WTC11 (cell line): ENCODE measurements around the gene PRX. TPM values are rescaled to one million over a fixed set of nuclear protein-coding genes. Genes with fewer than 3 reads are reported as not detected.

Source experiments
- ATAC-seq: fragments of 200-7000 bp; cut with Tn5 transposase; 2 replicates; pipeline ENCODE4 v1.10.0; 2021; ENCODE audit warnings: mild to moderate bottlenecking, moderate library complexity
- CTCF ChIA-PET: fragments of 300-600 bp; sonication (Branson Sonifier 250); formaldehyde crosslinking; loops from one replicate; lab custom pipeline; 2021; ENCODE audit warnings: antibody characterized with exemption; lab: Charles Lee
- POLR2A ChIA-PET: fragments of 350-600 bp; sonication (Branson Sonifier 250); formaldehyde crosslinking; loops from one replicate; lab custom pipeline; 2021; ENCODE audit warnings: antibody characterized with exemption; lab: Charles Lee
- DNase-seq: peaks from one replicate; pipeline ENCODE4 v3.0.0; 2021; ENCODE audit warnings: low spot score
- H3K27ac Mint-ChIP-seq: 2 replicates; pipeline ENCODE4 v1.8.0; 2021; ENCODE audit warnings: mixed read lengths
- H3K27me3 Mint-ChIP-seq: 2 replicates; pipeline ENCODE4 v1.8.0; 2021; ENCODE audit warnings: low read depth, mild to moderate bottlenecking, moderate library complexity, mixed read lengths
- H3K36me3 Mint-ChIP-seq: 2 replicates; pipeline ENCODE4 v1.8.0; 2021; ENCODE audit warnings: mixed read lengths
- H3K4me1 Mint-ChIP-seq: 2 replicates; pipeline ENCODE4 v1.8.0; 2022; ENCODE audit warnings: mixed read lengths
- H3K4me3 Mint-ChIP-seq: 2 replicates; pipeline ENCODE4 v1.8.0; 2021; ENCODE audit warnings: mild to moderate bottlenecking, moderate library complexity, mixed read lengths
- H3K9me3 Mint-ChIP-seq: 2 replicates; pipeline ENCODE4 v1.8.0; 2021; ENCODE audit warnings: mixed read lengths
- CBFB ChIP-seq: sonication (generic); formaldehyde crosslinking; IDR thresholded peaks from 2 replicates; pipeline ENCODE4 v1.8.1; 2022; ENCODE audit warnings: mild to moderate bottlenecking, low read depth, missing genetic modification reagents
- ETV6 ChIP-seq: sonication (generic); formaldehyde crosslinking; IDR thresholded peaks from 2 replicates; pipeline ENCODE4 v1.8.1; 2022; ENCODE audit warnings: mild to moderate bottlenecking, missing genetic modification reagents
- FOXJ3 ChIP-seq: sonication (generic); formaldehyde crosslinking; IDR thresholded peaks from 2 replicates; pipeline ENCODE4 v1.9.0; 2021; ENCODE audit warnings: missing genetic modification reagents, mild to moderate bottlenecking, borderline replicate concordance
- GTF2I ChIP-seq: fragments of 250-450 bp; sonication (Bioruptor Pico); conservative IDR thresholded peaks from 2 replicates; pipeline ENCODE4 v1.4.0; 2021; ENCODE audit warnings: mild to moderate bottlenecking
- JAZF1 ChIP-seq: fragments of 250-450 bp; sonication (Bioruptor Pico); IDR thresholded peaks from 2 replicates; pipeline ENCODE4 v1.9.0; 2021; ENCODE audit warnings: moderate library complexity, mild to moderate bottlenecking, inconsistent platforms
- JUN ChIP-seq: sonication (generic); formaldehyde crosslinking; IDR thresholded peaks from 2 replicates; pipeline ENCODE4 v1.8.0; 2023; ENCODE audit warnings: mild to moderate bottlenecking, missing genetic modification reagents
- NR1H2 ChIP-seq: sonication (generic); formaldehyde crosslinking; IDR thresholded peaks from 2 replicates; pipeline ENCODE4 v1.9.0; 2021; ENCODE audit warnings: mild to moderate bottlenecking, moderate library complexity, missing genetic modification reagents
- PRRX2 ChIP-seq: fragments of 250-450 bp; sonication (Bioruptor Pico); IDR thresholded peaks from 2 replicates; pipeline ENCODE4 v1.8.0; 2021; ENCODE audit warnings: mild to moderate bottlenecking
- TCF7 ChIP-seq: sonication (generic); formaldehyde crosslinking; IDR thresholded peaks from 2 replicates; pipeline ENCODE4 v1.8.0; 2022; ENCODE audit warnings: mild to moderate bottlenecking, low read depth, missing genetic modification reagents, moderate library complexity
- TP53 ChIP-seq: sonication (generic); formaldehyde crosslinking; IDR thresholded peaks from 2 replicates; pipeline ENCODE4 v1.8.1; 2023; ENCODE audit warnings: mild to moderate bottlenecking, missing genetic modification reagents
- ZNF317 ChIP-seq: sonication (generic); formaldehyde crosslinking; IDR thresholded peaks from 2 replicates; pipeline ENCODE4 v1.8.1; 2023; ENCODE audit warnings: low read depth, mild to moderate bottlenecking, moderate library complexity, missing genetic modification reagents, borderline replicate concordance
- ZNF396 ChIP-seq: fragments of 250-450 bp; sonication (Bioruptor Pico); IDR thresholded peaks from 2 replicates; pipeline ENCODE4 v1.8.0; 2021; ENCODE audit warnings: mild to moderate bottlenecking, moderate library complexity, borderline replicate concordance
- ZNF423 ChIP-seq: fragments of 250-450 bp; sonication (Bioruptor Pico); IDR thresholded peaks from 2 replicates; pipeline ENCODE4 v2.1.2; 2022; ENCODE audit warnings: mild to moderate bottlenecking, moderate library complexity
- total RNA-seq: library from RNA; stranded (reverse); gene quantifications from 3 replicates; pipeline ENCODE4 v1.2.3, GENCODE V29; 2021
- TF ChIP-seq, protein P1 (sequence below): fragments of 250-450 bp; sonication (Bioruptor Pico); IDR thresholded peaks from 2 replicates; pipeline ENCODE4 v2.1.2; 2022; ENCODE audit warnings: mild to moderate bottlenecking, moderate library complexity
- TF ChIP-seq, protein P2 (sequence below): sonication (generic); formaldehyde crosslinking; IDR thresholded peaks from 2 replicates; pipeline ENCODE4 v1.8.0; 2022; ENCODE audit warnings: mild to moderate bottlenecking, missing genetic modification reagents
- TF ChIP-seq, protein P3 (sequence below): sonication (generic); formaldehyde crosslinking; IDR thresholded peaks from 2 replicates; pipeline ENCODE4 v1.8.1; 2022; ENCODE audit warnings: low read depth, mild to moderate bottlenecking, moderate library complexity, missing genetic modification reagents, borderline replicate concordance
- TF ChIP-seq, protein P4 (sequence below): sonication (generic); formaldehyde crosslinking; IDR thresholded peaks from 2 replicates; pipeline ENCODE4 v1.8.1; 2022; ENCODE audit warnings: mild to moderate bottlenecking, moderate library complexity, missing genetic modification reagents
- TF ChIP-seq, protein P5 (sequence below): fragments of 250-450 bp; sonication (Bioruptor Pico); IDR thresholded peaks from 2 replicates; pipeline ENCODE4 v1.9.0; 2021; ENCODE audit warnings: mild to moderate bottlenecking
- TF ChIP-seq, protein P6 (sequence below): sonication (generic); formaldehyde crosslinking; IDR thresholded peaks from 2 replicates; pipeline ENCODE4 v1.8.1; 2023; ENCODE audit warnings: mild to moderate bottlenecking, missing genetic modification reagents
- TF ChIP-seq, protein P7 (sequence below): sonication (generic); formaldehyde crosslinking; IDR thresholded peaks from 2 replicates; pipeline ENCODE4 v1.8.0; 2022; ENCODE audit warnings: mild to moderate bottlenecking, missing genetic modification reagents
- TF ChIP-seq, protein P8 (sequence below): sonication (generic); formaldehyde crosslinking; conservative IDR thresholded peaks from 2 replicates; pipeline ENCODE4 v1.8.1; 2022; ENCODE audit warnings: mild to moderate bottlenecking, missing genetic modification reagents

The PRX gene
- total RNA-seq, 1 experiment from 2014 or later, result 8.4 TPM

DNA sequence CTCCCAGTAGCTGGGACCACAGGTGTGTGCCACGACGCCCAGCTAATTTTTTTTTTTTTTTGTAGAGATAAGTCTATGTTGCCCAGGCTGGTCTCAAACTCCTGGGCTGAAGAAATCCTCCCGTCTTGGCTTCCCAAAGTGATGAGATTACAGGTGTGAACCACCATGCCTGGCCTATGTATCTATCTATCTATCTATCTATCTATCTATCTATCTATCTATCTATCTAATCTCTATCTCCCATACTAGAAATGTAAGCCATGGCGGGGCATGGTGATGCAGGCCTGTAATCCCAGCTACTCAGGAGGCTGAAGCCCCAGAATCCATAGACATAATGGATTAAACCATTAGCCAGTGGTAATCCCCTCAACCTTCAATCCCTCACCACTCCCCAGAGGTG, 37.5 kb upstream of the PRX start (continued):
- TF ChIP-seq, protein P1, sequence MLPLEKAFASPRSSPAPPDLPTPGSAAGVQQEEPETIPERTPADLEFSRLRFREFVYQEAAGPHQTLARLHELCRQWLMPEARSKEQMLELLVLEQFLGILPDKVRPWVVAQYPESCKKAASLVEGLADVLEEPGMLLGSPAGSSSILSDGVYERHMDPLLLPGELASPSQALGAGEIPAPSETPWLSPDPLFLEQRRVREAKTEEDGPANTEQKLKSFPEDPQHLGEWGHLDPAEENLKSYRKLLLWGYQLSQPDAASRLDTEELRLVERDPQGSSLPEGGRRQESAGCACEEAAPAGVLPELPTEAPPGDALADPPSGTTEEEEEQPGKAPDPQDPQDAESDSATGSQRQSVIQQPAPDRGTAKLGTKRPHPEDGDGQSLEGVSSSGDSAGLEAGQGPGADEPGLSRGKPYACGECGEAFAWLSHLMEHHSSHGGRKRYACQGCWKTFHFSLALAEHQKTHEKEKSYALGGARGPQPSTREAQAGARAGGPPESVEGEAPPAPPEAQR, result no peak
- TF ChIP-seq ETV6 (CRISPR knock-in tag), result no peak

DNA sequence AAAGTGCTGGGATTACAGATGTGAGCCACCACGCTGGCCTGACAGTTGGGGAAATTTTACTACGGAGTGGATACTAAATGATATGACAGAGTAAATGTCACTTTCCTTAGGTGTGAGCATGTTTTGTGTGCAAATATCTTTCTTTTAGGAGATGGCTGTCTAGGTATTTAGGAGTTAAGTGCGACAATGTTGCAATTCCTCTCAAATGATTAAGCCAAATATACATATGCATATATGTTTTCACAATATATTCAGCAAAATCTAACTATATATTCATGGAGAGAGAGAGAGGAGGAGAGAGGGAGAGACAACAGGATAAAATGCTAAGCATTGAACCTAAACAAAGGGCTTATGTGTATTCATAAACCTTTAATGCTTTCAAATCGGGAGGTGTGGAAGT, 36.3 kb upstream of the PRX start:
- H3K27ac Mint-ChIP-seq, result no peak overlapping the region
- H3K4me3 Mint-ChIP-seq, result no peak overlapping the region
- no peak for ATAC-seq
- no peak for TF ChIP-seq TCF7 (CRISPR knock-in tag)
- no peak for TF ChIP-seq ZNF396
- TF ChIP-seq, protein P2, sequence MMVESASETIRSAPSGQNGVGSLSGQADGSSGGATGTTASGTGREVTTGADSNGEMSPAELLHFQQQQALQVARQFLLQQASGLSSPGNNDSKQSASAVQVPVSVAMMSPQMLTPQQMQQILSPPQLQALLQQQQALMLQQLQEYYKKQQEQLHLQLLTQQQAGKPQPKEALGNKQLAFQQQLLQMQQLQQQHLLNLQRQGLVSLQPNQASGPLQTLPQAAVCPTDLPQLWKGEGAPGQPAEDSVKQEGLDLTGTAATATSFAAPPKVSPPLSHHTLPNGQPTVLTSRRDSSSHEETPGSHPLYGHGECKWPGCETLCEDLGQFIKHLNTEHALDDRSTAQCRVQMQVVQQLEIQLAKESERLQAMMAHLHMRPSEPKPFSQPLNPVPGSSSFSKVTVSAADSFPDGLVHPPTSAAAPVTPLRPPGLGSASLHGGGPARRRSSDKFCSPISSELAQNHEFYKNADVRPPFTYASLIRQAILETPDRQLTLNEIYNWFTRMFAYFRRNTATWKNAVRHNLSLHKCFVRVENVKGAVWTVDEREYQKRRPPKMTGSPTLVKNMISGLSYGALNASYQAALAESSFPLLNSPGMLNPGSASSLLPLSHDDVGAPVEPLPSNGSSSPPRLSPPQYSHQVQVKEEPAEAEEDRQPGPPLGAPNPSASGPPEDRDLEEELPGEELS (CRISPR knock-in tag), result no peak
- no peak for TF ChIP-seq PRRX2 (CRISPR knock-in tag)
- TF ChIP-seq NR1H2, result no peak
- TF ChIP-seq, protein P3, sequence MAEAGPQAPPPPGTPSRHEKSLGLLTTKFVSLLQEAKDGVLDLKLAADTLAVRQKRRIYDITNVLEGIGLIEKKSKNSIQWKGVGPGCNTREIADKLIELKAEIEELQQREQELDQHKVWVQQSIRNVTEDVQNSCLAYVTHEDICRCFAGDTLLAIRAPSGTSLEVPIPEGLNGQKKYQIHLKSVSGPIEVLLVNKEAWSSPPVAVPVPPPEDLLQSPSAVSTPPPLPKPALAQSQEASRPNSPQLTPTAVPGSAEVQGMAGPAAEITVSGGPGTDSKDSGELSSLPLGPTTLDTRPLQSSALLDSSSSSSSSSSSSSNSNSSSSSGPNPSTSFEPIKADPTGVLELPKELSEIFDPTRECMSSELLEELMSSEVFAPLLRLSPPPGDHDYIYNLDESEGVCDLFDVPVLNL, result no peak
- no peak for TF ChIP-seq JAZF1 (CRISPR knock-in tag)
- POLR2A ChIA-PET, result no interaction called here
- no peak for DNase-seq
- peaks cover 19% of the 10 kb centered on the region for H3K4me1 Mint-ChIP-seq
- no peaks in the 10 kb centered on the region for H3K27me3 Mint-ChIP-seq
- H3K36me3 Mint-ChIP-seq, result peaks cover 3% of the 10 kb centered on the region; the same call in 1 of the 2 replicates
- CTCF ChIA-PET, result no interaction called here
- no peaks in the 10 kb centered on the region for H3K9me3 Mint-ChIP-seq

DNA sequence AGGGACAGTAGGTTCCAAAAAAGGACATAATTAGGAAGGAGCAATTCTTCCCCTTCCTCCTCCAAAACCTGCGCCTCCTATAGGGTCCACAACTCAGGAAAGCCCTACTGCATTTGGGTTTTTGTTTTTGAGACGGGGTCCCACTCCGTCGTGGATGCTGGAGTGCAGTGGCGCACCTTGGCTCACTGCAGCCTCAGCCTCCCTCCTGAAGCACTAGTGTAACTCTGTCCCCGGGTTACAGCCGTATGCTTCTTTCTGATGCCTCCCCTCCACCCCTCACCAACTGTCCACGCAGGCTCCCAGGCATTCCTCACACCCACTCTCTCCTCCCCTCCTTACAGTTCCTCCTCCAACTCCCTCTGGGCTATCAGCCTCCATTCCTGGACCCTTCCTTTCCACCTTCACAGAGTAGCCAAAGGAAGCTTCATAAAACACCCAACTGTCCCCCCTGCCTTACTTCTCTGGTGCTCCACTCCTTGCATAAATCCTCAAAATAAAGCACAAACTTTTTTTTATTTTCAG, 33.1 kb upstream of the PRX start:
- Mint-ChIP-seq H3K9me3 (no peaks in the 10 kb centered on the region), H3K4me3 (no peak overlapping the region), H3K36me3 (peaks cover 11% of the 10 kb centered on the region), H3K4me1 (peaks cover 30% of the 10 kb centered on the region), H3K27me3 (no peaks in the 10 kb centered on the region), H3K27ac (peak overlapping the region; percentile 99)
- no peak for TF ChIP-seq FOXJ3
- TF ChIP-seq GTF2I (CRISPR knock-in tag), result no peak
- no peak for TF ChIP-seq ZNF317 (CRISPR knock-in tag)
- TF ChIP-seq NR1H2, result no peak
- TF ChIP-seq, protein P4, sequence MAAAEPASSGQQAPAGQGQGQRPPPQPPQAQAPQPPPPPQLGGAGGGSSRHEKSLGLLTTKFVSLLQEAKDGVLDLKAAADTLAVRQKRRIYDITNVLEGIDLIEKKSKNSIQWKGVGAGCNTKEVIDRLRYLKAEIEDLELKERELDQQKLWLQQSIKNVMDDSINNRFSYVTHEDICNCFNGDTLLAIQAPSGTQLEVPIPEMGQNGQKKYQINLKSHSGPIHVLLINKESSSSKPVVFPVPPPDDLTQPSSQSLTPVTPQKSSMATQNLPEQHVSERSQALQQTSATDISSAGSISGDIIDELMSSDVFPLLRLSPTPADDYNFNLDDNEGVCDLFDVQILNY (CRISPR knock-in tag), result no peak
- no peak for TF ChIP-seq TP53 (CRISPR knock-in tag)
- TF ChIP-seq, protein P5, sequence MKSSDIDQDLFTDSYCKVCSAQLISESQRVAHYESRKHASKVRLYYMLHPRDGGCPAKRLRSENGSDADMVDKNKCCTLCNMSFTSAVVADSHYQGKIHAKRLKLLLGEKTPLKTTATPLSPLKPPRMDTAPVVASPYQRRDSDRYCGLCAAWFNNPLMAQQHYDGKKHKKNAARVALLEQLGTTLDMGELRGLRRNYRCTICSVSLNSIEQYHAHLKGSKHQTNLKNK (CRISPR knock-in tag), result no peak
- TF ChIP-seq, protein P6, sequence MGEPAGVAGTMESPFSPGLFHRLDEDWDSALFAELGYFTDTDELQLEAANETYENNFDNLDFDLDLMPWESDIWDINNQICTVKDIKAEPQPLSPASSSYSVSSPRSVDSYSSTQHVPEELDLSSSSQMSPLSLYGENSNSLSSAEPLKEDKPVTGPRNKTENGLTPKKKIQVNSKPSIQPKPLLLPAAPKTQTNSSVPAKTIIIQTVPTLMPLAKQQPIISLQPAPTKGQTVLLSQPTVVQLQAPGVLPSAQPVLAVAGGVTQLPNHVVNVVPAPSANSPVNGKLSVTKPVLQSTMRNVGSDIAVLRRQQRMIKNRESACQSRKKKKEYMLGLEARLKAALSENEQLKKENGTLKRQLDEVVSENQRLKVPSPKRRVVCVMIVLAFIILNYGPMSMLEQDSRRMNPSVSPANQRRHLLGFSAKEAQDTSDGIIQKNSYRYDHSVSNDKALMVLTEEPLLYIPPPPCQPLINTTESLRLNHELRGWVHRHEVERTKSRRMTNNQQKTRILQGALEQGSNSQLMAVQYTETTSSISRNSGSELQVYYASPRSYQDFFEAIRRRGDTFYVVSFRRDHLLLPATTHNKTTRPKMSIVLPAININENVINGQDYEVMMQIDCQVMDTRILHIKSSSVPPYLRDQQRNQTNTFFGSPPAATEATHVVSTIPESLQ (CRISPR knock-in tag), result no peak
- TF ChIP-seq, protein P2 (CRISPR knock-in tag), result no peak
- TF ChIP-seq, protein P7, sequence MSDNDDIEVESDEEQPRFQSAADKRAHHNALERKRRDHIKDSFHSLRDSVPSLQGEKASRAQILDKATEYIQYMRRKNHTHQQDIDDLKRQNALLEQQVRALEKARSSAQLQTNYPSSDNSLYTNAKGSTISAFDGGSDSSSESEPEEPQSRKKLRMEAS (CRISPR knock-in tag), result no peak
- no peak for TF ChIP-seq JUN (CRISPR knock-in tag)
- no peak for TF ChIP-seq JAZF1 (CRISPR knock-in tag)
- no peak for TF ChIP-seq CBFB (CRISPR knock-in tag)
- TF ChIP-seq, protein P8, sequence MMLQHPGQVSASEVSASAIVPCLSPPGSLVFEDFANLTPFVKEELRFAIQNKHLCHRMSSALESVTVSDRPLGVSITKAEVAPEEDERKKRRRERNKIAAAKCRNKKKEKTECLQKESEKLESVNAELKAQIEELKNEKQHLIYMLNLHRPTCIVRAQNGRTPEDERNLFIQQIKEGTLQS (CRISPR knock-in tag), result no peak
- no peak for TF ChIP-seq ZNF423 (CRISPR knock-in tag)
- ATAC-seq (no peak), DNase-seq (no peak)
- POLR2A ChIA-PET, result interaction anchor here (1.3 to 1.5 kb wide), 2 partner anchors 19 to 20 kb away, joined by 3 to 5 read pairs; partner anchors contain the start of genes BLVRB and SERTAD1
- CTCF ChIA-PET, result no interaction called here
